NOMO-1 treated with DMSO at 0.1 percent for 48 hours (cell line): Measurements from ENCODE around the gene CEBPB.
A peak's percentile ranks its signal among the peaks of the same experiment; 100 is the strongest.
"Not testable (repeated sequence)": the region's sequence is repeated elsewhere in the genome, so short reads cannot be mapped to it uniquely, and the experiment has no call there.

Source experiments
- DNase-seq: peaks from one replicate; lab custom pipeline; 2025; ENCODE audit not compliant: unreplicated experiment; lab: John Stamatoyannopoulos, UW

CEBPB gene

GRCh38 chr20:50192364-50193198 is 2.0 kb downstream of the CEBPB start:
- DNase-seq: peak; percentile 93

GRCh38 chr20:50193199-50193835 is 2.7 kb downstream of the CEBPB start:
- DNase-seq: no peak

DNA sequence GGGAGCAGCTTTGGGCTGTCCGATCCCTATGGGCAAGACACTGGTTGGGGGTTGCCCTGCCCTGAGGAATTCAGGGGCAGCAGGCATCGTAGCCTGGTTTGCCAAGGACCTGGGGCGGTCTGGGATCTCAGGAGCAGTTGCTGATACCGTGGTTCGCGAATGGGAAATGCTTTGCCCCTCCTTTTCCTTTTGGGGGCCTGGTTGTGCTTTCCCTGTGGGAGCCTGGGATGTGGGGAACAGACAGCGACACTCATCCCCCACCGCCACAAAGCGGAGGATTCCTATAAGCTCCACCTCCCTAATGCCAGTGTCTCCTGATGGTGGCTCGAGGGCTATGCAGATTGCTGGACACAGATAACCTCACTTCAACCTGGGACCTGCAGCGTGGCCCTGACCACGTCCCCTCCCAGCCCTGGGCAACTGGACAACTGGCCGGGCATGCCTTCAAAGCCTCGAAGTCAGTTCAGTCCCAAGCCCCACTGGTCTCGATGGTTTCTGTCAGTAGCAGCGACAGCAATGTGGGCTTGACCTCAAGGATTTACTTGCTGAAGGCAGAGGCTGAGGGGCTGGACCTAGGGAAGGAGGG is 3.3 kb downstream of the CEBPB start:
- DNase-seq: no peak

DNA sequence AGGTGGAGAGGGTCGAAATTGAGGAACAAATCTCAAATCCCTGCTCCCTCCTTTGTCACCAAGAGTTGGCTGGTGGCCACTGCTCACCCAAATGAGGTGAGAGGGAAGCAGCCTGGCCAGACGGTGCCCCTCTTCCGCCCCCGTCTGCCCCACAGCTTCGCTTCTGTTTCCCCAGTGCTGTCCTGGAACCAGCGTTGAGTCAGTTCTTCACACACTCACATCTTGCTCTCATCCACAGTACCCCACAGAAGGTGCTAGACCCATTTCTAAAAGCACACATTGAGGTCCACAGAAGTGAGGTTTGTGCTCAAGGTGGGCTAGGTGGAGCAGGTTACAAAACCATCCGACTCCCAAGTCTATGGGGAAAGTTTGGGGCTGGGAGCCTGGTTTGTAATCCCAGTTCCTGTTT is 3.8 kb downstream of the CEBPB start:
- DNase-seq: no peak

- no peak for DNase-seq
These were observed 4.3 kb downstream of the CEBPB start for GRCh38 chr20:50194831-50195523.

- DNase-seq: no peak
These were observed 5.0 kb downstream of the CEBPB start for GRCh38 chr20:50195524-50196120.

GRCh38 chr20:50196248-50196647 is 5.6 kb downstream of the CEBPB start:
- no peak for DNase-seq

DNA sequence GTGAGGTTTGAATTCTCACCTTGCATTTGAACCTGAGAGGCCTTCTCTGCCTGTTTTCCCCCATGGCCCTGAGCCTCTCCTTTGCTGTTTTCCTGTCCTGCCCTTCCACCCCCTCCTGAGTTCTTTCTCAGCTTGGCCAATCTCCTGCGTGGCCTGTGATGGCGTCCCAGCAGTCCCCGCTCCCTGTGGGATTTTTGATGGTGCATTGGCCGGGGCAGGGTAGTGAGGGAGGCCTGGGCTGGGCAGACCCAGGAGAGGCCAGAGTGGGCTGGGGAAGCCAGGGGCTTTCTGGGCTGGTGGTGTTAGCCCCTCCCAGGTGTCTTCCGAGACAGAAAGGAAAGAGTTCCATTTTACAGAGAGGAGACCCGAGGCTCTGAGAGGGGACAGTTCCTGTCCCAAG is 6.3 kb downstream of the CEBPB start:
- DNase-seq: no peak

DNA sequence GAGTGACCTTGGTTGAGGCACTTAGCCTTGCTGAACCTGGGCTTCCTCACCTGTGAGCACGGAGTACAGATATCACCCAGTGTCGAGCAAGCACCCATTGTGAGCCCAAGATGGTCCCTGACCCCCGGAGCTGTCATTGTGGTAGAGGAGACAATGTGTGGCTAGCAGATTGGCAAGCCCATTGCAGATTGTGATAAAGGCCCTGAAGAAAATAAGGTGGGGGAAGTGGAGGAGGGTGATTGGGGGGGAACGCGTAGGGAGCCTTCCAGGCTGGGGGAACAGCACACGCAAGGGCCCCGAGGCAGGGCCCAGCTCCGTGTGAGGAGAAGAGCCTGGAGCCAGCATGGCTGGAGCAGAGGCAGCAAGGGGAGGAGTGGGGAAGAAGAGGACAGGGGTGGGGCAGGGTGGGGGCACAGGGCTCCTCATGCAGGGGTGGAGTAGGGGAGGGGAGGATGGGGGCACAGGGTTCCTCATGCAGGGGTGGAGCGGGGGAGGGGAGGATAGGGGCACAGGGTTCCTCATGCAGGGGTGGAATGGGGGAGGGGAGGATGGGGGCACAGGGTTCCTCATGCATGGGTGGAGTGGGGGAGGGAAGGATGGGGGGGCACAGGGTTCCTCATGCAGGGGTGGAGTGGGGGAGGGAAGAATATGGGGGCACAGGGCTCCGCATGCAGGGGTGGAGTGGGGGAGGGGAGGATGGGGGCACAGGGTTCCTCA is 7.0 kb downstream of the CEBPB start:
- no peak for DNase-seq

GRCh38 chr20:50198180-50198666 is 7.6 kb downstream of the CEBPB start:
- DNase-seq: no peak

DNA sequence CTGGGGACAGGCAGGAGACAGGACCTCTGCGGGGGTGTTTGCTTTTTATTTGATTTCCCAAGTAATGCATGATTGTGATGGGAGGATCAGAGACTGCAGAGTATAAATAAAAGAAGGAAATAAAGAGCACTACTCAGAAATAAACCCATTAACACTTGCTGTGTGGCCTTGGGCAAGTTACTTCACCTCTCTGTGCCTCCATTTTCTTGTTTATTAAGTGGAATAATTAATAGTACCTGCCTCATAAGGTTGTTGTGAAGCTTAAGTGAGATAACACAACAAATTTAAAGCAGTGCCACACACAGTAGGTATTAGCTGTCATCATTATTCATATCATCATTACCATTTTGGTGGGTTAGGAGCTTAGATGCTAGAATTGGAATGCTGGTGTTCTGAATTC is 8.1 kb downstream of the CEBPB start:
- no peak for DNase-seq

DNA sequence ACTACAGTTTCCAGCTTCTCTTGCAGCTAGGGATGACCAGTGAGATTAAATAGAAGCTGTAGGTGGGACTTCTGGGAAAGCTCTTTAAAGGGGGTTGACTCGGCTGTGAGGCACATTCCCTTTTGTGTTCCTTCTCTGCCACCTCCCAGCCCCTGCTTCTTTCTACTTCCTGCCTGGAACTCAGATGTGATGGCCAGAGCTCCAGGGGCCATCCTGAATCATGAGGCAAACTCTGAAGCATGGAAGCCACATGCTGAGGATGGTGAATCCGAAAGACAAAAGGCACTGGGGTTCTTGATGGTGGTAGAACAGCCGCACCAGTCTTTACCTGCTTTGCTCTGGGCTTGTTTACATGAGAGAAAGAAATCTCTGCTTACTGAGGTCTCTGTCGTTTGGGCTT is 9.1 kb downstream of the CEBPB start:
- DNase-seq: no peak

- no peak for DNase-seq
These were observed 10.0 kb downstream of the CEBPB start for GRCh38 chr20:50200482-50201104.

GRCh38 chr20:50201710-50202109 is 11.1 kb downstream of the CEBPB start:
- not testable (repeated sequence) for DNase-seq

GRCh38 chr20:50202677-50203076 is 12.0 kb downstream of the CEBPB start:
- DNase-seq: no peak

GRCh38 chr20:50203951-50204937 is 13.6 kb downstream of the CEBPB start:
- DNase-seq: no peak

GRCh38 chr20:50207026-50207425 is 16.4 kb downstream of the CEBPB start:
- no peak for DNase-seq

DNA sequence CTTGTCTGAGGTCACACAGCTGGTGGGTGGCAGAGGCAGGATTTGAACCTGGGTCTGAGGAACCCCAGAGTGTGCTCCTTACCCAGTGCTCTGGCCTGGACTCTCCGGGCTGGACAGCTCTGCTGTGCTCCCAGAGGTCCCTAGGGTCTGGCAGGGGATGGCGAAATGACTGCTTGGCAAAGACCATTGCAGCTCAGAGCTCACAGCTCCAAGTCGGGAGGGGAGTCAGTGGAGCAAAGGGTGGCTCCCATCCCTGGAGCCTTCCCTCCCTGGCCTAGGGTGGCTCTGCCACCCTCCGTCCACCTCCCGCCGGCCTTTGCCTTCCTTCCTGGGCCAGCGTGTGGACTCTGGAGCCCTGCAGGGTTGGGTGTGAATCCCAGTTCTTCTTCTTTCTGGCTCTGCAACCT is 17.5 kb downstream of the CEBPB start:
- no peak for DNase-seq

- DNase-seq: not testable (repeated sequence)
These were observed 18.2 kb downstream of the CEBPB start for GRCh38 chr20:50208815-50209214.
